Limb (tissue), 2 donors: ENCODE results near the gene SLC34A1.
"Not testable (repeated sequence)": the region's sequence is repeated elsewhere in the genome, so short reads cannot be mapped to it uniquely, and the experiment has no call there.

ENCODE experiments used
- DNase-seq, 2 donors: peaks; one replicate each; pipeline ENCODE4 v3.0.0-alpha.2; 2016; ENCODE audit errors: extremely low spot score in 2 of 2

Gene SLC34A1

DNA sequence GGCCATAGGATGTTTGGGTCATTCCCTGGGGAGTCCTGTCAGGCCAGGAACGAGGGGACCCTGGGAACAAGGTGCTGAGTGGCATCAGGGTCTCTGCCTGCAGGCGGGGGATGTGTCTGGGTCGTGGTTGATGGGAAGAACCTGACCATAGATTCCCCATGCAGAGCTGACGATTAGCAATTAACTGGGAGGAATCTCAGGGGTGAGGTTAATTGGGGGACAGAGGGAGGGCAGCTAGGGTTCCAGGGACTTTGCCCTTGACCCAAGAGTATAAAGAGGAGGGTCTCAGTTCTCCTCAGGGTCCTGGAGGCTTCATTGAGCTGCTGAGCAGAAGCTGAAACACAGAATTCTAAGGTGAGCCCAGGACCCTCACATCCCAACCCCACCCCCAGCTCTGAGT lies at the start of gene SLC34A1:
SLC34A1 (plus strand) TSS at position 301 of the 400 bp plus-strand sequence. CDS start 1,308 bp downstream, outside the sequence.
- DNase-seq: no peak

DNA sequence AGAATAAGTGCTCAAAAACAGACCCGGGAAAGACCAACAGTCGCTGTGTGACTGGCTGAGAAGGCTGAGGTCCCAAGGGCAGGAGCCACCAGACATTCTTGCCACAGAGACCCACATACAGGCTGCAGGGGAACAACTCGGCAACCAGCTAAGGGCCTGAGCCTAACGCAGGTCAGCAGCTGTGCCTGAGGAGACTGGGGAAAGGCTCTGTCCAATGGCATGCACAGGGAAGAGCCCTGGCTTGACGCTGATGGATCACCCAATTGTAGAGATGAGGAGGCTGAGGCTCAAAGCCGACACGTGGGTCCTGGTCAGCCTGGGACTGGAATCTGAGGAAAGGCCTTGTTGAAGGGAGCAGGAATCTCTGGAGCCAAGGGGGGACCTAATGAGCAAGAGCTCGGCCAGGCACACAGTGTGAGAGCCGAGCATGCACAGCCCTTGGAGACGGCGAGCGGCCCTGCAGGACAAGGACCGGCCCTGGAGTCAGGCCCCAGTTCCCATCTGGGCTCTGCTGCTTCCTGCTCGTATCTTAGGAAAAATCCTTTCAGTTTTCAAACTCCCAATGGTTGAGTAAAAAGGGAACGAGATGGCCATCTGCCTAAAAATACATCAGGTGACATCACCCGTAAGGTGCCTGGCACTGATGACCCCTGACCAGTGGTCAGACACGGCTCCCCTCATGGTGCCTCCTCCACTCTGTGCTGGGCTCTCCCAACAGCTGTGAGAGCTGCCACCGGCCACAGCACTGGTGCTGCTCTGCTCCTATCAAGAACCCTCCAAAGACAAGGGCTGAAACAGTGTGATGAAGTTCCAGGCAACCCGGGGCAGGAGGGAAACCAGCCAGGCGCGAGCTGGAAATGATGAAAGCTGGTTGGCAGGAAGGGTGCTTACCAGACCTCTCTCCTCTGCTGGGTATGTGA lies 49.2 kb upstream of the SLC34A1 start:
- DNase-seq: no peak

GRCh38 chr5:177335701-177336065 lies 48.6 kb upstream of the SLC34A1 start:
- DNase-seq: no peak

DNA sequence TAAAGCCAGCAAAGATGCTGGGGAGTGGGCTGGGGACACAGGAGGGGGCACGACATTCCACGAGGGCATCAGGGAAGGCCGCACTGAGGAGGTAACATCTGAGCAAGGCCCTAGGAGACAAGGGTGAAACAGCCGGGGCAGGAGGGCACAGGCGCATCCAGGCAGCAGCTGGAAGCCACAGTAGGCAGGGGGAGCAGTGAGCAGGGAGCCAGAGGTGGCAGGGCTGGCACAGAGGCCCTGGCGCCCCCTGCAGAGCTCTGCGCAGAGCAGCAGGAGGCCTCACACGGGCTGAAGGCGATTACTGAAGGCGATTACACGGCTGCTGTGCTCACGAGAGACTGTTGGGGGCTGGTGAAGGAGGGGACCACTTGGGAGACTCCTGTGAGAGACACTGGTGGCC lies 48.1 kb upstream of the SLC34A1 start:
- DNase-seq: no peak

DNA sequence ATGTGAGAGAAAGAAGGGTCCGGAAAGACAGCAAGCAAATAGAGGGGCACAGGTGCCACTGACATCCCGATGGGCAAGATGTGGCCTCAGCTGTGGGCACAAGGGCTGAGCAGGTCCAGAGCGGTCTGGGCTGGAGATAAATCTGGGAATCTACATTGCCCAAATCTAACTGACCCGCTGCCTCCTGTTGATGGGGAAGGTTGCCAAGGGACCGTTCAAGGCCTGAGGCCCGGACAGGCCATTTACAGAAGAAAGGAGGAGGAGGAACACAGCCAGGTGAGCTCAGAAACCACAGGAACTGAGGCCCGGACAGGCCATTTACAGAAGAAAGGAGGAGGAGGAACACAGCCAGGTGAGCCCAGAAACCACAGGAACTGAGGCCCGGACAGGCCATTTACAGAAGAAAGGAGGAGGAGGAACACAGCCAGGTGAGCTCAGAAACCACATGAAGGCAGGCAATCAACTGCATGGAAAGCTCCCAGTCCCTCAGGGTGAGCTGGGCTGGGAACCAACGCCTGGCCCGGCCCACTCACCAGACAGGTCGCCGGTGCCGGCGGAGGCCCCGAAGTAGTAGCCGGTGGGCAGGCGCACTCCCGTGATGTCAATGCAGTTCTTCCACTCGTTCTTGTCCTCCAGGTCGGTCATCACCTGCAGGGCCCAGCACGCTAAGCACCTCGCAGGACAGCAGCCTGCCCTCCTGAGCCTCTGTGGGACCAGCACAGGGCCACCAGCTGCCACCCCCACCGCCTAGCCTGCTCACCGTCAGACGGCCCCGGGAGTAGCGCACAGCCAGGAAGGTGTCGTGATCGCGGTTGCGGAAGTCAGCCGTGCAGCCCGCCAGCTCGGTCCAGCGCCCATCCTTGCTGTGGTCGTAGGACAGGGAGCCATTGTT lies 47.4 kb upstream of the SLC34A1 start:
- DNase-seq: no peak

DNA sequence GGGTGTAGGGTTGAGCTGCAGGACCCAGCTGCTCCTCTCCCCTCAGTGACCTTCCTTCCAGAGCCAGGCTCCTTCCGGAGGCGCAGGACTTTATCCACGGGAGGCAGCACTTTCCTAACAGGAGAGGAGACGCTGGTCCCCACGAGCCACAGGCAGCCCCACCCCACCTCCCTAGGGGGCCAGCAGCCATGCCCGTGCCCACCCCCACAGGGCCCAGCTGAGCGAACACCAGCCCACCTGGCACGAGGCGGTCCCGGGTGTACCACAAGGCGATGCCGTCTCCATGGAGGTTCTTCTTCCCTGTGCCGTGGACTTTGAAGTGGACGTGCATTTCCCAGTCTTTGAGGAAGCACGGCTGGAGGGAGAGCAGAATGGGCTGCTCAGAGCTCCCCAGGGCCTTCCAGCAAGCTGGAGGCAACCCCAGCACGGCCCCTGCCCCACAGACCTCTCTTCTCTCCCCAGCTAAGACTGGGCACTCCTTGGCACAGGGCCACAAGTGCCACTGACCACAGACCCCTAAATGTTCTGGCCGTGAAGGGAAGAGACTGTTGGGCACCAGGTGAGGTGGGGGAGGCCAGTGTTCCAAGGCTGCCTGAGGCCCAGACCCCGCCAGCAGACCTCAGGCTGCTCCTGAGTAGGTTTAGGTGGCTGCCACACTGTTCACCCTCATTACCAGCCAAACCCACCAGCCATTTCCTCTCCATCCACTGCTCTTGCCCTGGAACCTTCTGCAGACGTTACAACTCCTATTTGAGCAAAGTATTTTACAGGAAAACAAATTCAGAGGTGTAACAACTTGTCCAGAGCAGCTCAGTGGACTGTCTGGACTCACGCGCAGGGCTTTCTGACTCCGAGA lies 45.8 kb upstream of the SLC34A1 start:
- no peak for DNase-seq

DNA sequence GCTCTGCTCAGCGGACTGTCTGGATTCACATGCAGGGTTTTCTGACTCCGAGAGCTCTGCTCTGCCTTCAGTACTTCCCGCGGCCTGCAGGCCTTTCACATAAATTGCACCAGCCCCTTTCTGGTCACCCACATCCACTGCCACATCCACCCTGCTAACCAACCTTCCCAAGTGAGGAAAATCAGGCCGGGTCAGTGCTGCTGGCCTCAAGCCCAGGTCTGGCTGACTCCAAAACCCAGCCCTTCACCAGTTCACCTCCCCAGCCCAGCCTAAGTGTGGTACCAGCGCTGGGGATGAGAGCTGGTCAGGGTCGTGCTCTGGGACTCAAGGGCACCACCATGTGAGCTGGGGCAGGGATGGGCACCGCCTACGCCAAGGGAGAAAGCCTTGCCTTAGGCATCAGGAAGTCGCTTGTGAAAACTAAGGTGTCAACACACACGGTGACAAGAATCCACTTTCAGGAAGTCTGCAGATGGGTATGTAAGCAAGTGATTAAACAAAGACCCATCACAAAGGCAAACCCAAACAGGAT lies 45.1 kb upstream of the SLC34A1 start:
- DNase-seq: no peak

GRCh38 chr5:177343000-177343399 lies 41.2 kb upstream of the SLC34A1 start:
- not testable (repeated sequence) for DNase-seq

DNA sequence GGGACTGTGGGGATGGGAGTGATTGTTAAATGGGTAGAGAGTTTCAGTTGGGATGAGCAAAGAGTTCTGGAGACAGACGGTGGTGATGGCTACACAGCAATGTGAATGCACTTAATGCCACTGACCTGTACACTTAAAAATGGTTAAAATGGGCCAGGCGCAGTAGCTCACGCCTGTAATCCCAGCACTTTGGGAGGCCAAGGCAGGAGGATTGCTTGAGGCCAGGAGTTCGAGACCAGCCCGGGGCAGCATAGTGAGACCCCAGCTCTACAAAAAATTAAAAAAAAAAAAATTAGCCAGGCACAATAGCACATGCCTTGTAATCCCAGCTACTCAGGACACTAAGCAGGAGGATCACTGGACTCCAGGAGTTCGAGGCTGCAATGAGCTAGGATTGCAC lies 40.5 kb upstream of the SLC34A1 start:
- DNase-seq: no peak

- no peak for DNase-seq
Observed at GRCh38 chr5:177344891-177345290, 39.3 kb upstream of the SLC34A1 start.

DNA sequence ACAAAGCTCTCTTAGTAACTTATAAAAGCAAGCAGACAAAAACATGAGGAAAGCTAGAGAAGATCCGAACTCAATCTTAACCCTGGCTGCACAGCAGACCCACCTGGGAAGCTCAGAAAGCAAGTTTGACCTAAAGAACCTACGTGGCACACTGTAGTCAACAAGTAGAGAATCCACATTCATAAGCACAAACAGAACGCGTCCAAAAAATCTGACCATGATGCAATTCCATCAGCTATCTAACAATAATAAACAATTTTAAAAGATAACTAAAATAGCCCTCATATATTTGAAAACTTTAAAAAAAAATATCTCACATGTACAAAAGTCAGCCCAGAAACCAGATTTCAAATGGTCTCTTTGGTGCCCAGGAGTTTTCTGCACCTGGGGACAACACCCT lies 37.4 kb upstream of the SLC34A1 start:
- DNase-seq: no peak

DNA sequence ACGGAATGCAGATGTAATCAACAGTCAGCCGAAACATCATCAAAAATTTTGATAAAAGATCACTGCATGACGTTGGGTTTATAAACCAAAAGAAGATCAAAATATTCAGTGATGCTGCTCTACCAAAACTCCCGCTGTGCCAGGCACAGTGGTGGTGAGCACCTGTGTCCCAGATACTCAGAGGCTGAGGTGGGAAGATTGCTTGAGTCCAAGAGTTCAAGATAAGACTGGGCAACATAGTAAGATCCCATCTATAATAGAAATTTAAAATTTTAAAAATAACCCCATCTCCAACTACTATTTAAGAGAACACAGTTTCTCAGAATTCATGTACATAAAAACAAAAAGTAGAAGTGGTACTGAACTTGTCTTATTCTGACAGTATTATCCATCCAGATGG lies 36.5 kb upstream of the SLC34A1 start:
- no peak for DNase-seq

DNA sequence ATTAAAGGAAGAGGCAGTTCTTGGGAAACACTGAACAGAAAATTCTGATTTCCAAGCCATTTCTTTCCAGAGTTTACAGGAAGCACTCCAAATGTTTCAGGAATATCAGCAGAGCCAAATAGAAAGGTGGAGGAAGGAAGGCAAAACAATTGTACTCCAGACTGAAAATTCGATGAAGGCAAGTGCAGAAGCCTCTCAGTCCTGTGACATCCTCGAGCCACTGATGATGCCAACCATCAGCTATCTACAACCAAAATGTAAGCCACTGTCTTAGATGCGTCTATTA lies 34.9 kb upstream of the SLC34A1 start:
- DNase-seq: no peak

- DNase-seq: no peak
Observed at GRCh38 chr5:177349762-177350161, 34.5 kb upstream of the SLC34A1 start.

- DNase-seq: no peak
Observed at GRCh38 chr5:177350776-177351391, 33.4 kb upstream of the SLC34A1 start.

DNA sequence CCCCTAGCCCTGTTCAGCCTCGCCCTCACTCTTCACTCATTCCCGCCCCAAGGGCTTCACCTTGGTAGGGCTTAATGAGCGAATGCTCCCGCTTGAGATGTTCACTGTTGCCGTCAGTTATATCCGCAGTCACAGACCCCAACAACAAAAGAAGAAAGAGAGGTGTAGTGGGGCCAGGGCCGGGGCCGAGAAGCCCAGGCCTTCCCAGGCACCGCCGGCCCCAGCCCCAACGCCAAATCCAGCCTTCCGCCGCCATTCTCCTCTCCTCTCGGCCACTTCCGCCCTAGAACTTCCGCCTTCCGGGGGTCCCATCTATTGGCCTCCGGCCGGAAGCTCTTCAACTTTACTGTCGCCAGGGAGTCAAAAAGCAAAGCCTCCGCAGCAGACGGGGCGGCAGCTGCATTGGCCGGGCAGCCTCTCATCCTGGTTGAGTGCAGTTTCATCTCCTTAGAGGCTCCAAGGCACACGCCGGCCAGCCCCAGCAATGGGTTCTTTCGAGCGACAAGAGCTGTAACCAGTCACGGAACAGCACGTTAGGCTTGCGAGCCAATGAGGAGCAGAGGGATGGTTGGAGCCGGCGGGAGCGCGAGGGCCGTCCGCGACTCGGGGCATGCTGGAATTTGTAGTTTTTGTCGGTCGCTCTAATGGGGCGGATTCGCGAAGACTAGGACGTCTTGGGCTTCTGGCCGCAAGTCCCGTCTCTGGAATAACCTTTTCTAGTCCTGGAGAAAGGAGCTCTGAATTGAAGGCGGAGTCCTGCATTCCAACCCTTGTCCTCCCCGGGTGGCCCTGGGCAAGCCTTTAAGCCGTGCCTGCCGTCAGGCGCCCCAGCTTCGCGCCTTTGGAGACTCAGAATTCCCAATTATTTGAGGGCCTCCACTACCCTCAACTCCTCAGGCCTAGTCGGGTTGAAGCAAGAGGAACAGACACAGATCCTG lies 32.6 kb upstream of the SLC34A1 start, which contains the start of gene LMAN2:
LMAN2 (minus strand) TSS at position 277 of the 938 bp plus-strand sequence; CDS start at position 256, 21 bp downstream.
- DNase-seq: peak; percentile 94 to 96

- no peak for DNase-seq
Observed at GRCh38 chr5:177353093-177353492, 31.1 kb upstream of the SLC34A1 start.

DNA sequence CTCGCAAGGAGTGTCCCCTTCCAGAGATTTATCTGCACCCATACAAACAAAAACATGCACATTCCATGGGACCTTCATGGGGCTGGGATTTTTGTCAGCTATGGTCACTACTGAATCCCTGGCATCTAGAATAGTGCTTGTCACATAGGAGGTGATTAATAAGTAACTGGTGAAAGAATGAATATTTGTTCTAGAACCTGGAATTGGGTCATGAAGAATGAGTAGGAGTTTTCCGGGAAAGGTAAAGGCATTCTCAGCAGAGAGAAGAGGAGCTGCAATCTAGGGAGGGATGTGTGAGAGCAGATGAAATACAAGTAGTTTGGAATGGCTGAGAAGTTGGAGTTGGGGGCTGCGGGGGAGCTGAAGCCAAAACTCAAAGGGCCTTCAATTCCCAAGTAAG lies 30.0 kb upstream of the SLC34A1 start:
- no peak for DNase-seq

GRCh38 chr5:177354711-177355110 lies 29.5 kb upstream of the SLC34A1 start:
- no peak for DNase-seq
